ENCODE data around the gene CRELD2. TPM values are rescaled to one million over a fixed set of nuclear protein-coding genes. Genes with fewer than 3 reads are reported as not detected.

The CRELD2 gene
- total and polyA plus RNA-seq, 2 of the 8 experiments (the other 6 are each of a cell fraction or from before 2014, with no cell fraction given): 24.5 to 36.6 TPM

- TF ChIP-seq CREB1 (IDR thresholded peaks at IDR 0.05): peak; percentile 36; the same call in 1 of the 2 replicates
- TF ChIP-seq KDM4A (IDR thresholded peaks at IDR 0.05; ENCODE audit: low read depth, low read length, severe bottlenecking): peak; percentile 30
- no peak for TF ChIP-seq TEAD4 (IDR thresholded peaks at IDR 0.05; ENCODE audit: low read depth, low read length)
- H3K4me2 ChIP-seq (ENCODE audit: insufficient read depth in 1 of 2, low read depth in 2 of 2, low read length in 2 of 2): peak overlapping the region; percentile 46 to 69; a peak in 3 of 4 replicates
- no peak overlapping the region for H2AK5ac ChIP-seq (ENCODE audit: low read depth, low read length)
- H2BK15ac ChIP-seq (ENCODE audit: low read length): no peak overlapping the region
- H3K4me1 ChIP-seq (replicated peaks in 1 of 4; ENCODE audit: control insufficient read depth in 3 of 4, insufficient read depth in 4 of 4, low read length in 3 of 4): peaks cover 5 to 21% (median 10%) of the 10 kb centered on the region in 4 experiments
- 12% methylated on average over 17 of the region's 52 CpGs; no CpG with 5 or more reads in 1 of the 2 experiments for WGBS, 2 experiments (ENCODE audit: extremely low coverage in 1 of 2, insufficient coverage in 1 of 2, insufficient read length in 1 of 2, insufficient replicate concordance in 2 of 2, low coverage in 1 of 2, low lambda C conversion rate in 2 of 2, missing lambda C conversion rate in 1 of 2)
- peak overlapping the region; percentile 48; the same call in 1 of the 2 replicates for H3K18ac ChIP-seq (ENCODE audit: extremely low read depth, low read length)
- FAIRE-seq (no peak), DNase-seq (ENCODE audit: low read depth in 1 of 2, low spot score in 2 of 2) (peak; percentile 44 to 79)
- H3K36me3 ChIP-seq (ENCODE audit: control insufficient read depth in 2 of 4, insufficient read depth in 4 of 4, low read length in 3 of 4): no peaks in the 10 kb centered on the region
- no peaks in the 10 kb centered on the region for H3K27me3 ChIP-seq (replicated peaks in 1 of 4; ENCODE audit: control insufficient read depth in 3 of 4, extremely low read depth in 1 of 4, insufficient read depth in 3 of 4, low read length in 3 of 4)
- H3K9ac ChIP-seq (replicated peaks in 1 of 4; ENCODE audit: extremely low read depth in 1 of 4, low read depth in 3 of 4, low read length in 3 of 4): no peak overlapping the region
- no peak overlapping the region for H4K5ac ChIP-seq (ENCODE audit: insufficient read length, low read depth, low read length)
- no peak overlapping the region for H3K27ac ChIP-seq (ENCODE audit: low read depth, low read length)
- peaks cover 0 to 3% of the 10 kb centered on the region in 2 experiments for H4K20me1 ChIP-seq (replicated peaks in 1 of 2; ENCODE audit: control insufficient read depth in 1 of 2, insufficient read depth in 2 of 2, low read length in 2 of 2)
- ChIA-PET POLR2A (ENCODE audit: partially characterized antibody) (interaction anchor here (0.7 to 2.2 kb wide), 6 partner anchors 10 to 316 kb away, joined by 3 to 8 read pairs (median 3); partner anchors contain the start of gene PIM3), CTCF (ENCODE audit: partially characterized antibody) (interaction anchor here (0.5 to 1.7 kb wide), 9 partner anchors 16 to 117 kb away, joined by 3 to 5 read pairs (median 3); no protein-coding TSS in a partner anchor)
- H3K56ac ChIP-seq (replicated peaks; ENCODE audit: insufficient read length, low read depth, low read length): peak overlapping the region; percentile 82
- H3K4me3 ChIP-seq (ENCODE audit: extremely low read depth in 1 of 4, insufficient read depth in 2 of 4, low read depth in 3 of 4, low read length in 4 of 4): peak overlapping the region; percentile 20 to 70 (median 32); a peak in 7 of 8 replicates
- H3K23me2 ChIP-seq (ENCODE audit: low read depth, low read length): peaks cover 8% of the 10 kb centered on the region; the same call in 1 of the 2 replicates
- H3K79me1 ChIP-seq (ENCODE audit: low read depth, low read length): no peaks in the 10 kb centered on the region; the same call in 1 of the 2 replicates
- H3K9me3 ChIP-seq (ENCODE audit: insufficient read depth in 2 of 2, low read depth in 1 of 2, low read length in 1 of 2): no peaks in the 10 kb centered on the region
- H2BK5ac ChIP-seq (ENCODE audit: low read depth, low read length): no peak overlapping the region
- H3K14ac ChIP-seq (ENCODE audit: insufficient read length): no peak overlapping the region
- no peak overlapping the region for H2BK120ac ChIP-seq (replicated peaks; ENCODE audit: low read depth, low read length)
- H4K8ac ChIP-seq (ENCODE audit: extremely low read depth, insufficient read depth, low read length): no peak overlapping the region; the same call in 1 of the 2 replicates
- H2BK12ac ChIP-seq (ENCODE audit: low read depth, low read length): peak overlapping the region; percentile 60; the same call in 1 of the 2 replicates
- peak overlapping the region; percentile 65 for H4K91ac ChIP-seq (replicated peaks; ENCODE audit: insufficient read length, low read length)
- no peak overlapping the region; the same call in 1 of the 2 replicates for H2BK20ac ChIP-seq (ENCODE audit: low read length)
- H3K79me2 ChIP-seq (ENCODE audit: control insufficient read depth in 1 of 2, insufficient read depth in 2 of 2, low read length in 2 of 2): no peaks in the 10 kb centered on the region
- H2AFZ ChIP-seq (ENCODE audit: low read length): no peak overlapping the region
- H3K23ac ChIP-seq (ENCODE audit: insufficient read length): no peak overlapping the region
- H3K4ac ChIP-seq (replicated peaks; ENCODE audit: insufficient read length, low read depth, low read length): no peak overlapping the region
These were observed 17.9 kb downstream of the CRELD2 start for GRCh38 chr22:49936018-49936972.
